ENCODE measurements around the gene FAM114A2.

- TF ChIP-seq CTCF (IDR thresholded peaks at IDR 0.05) (no peak), POLR2A (IDR thresholded peaks at IDR 0.05) (no peak)
Measured at GRCh38 chr5:153952893-153953292, 85.8 kb downstream of the FAM114A2 start.

Measured in heart left ventricle (tissue), 13 donors.